PC-3 (cell line): ENCODE results near the gene BAIAP2L2. TPM values are rescaled to one million over a fixed set of nuclear protein-coding genes. Genes with fewer than 3 reads are reported as not detected.

Experiments
- ATAC-seq: fragments of 200-7000 bp; cut with Tn5 transposase; 2 replicates; pipeline ENCODE4 v1.9.1; 2020; ENCODE audit warnings: mild to moderate bottlenecking, moderate library complexity
- BruUV-seq: library from RNA; stranded (reverse); fragments of 400-500 nt; replicated peaks from 2 replicates; lab custom pipeline; 2021; lab: Mats Ljungman, UMichigan
- CTCF ChIA-PET: fragments of 300-600 bp; sonication (Branson Sonifier 250); formaldehyde crosslinking; loops from one replicate; lab custom pipeline; 2022; ENCODE audit warnings: antibody characterized with exemption; lab: Charles Lee
- POLR2A ChIA-PET: fragments of 300-600 bp; sonication (Branson Sonifier 250); formaldehyde crosslinking; loops from one replicate; lab custom pipeline; 2022; ENCODE audit warnings: antibody characterized with exemption; ENCODE audit not compliant: unreplicated experiment; lab: Charles Lee
- DNase-seq: peaks from one replicate; pipeline ENCODE4 v3.0.0-alpha.2; 2015
- H2AFZ ChIP-seq: fragments of 300-600 bp; sonication (generic); 2 replicates; pipeline ENCODE4 v1.6.0; 2016; ENCODE audit warnings: antibody characterized with exemption, low read length
- H3F3A ChIP-seq: fragments of 300-600 bp; sonication (generic); one replicate; pipeline ENCODE4 v1.6.0; 2017; ENCODE audit warnings: antibody characterized with exemption, low read length, control low read depth, mild to moderate bottlenecking; ENCODE audit not compliant: unreplicated experiment
- H3K27ac ChIP-seq: fragments of 300-600 bp; sonication (generic); 2 replicates; pipeline ENCODE4 v1.5.1; 2016; ENCODE audit warnings: mild to moderate bottlenecking, low read length
- H3K27me3 ChIP-seq: fragments of 300-600 bp; sonication (generic); 2 replicates; pipeline ENCODE4 v1.6.1; 2016; ENCODE audit warnings: low read length, mixed read lengths
- H3K36me3 ChIP-seq: fragments of 300-600 bp; sonication (generic); 2 replicates; pipeline ENCODE4 v1.6.1; 2016; ENCODE audit warnings: low read depth, mixed run types, low read length, mixed read lengths
- H3K4me1 ChIP-seq: fragments of 300-600 bp; sonication (generic); 2 replicates; pipeline ENCODE4 v1.5.1; 2016; ENCODE audit warnings: low read length; ENCODE audit not compliant: insufficient read depth
- H3K4me2 ChIP-seq: fragments of 300-600 bp; sonication (generic); 2 replicates; pipeline ENCODE4 v1.6.0; 2016; ENCODE audit warnings: low read length
- H3K4me3 ChIP-seq: fragments of 300-600 bp; sonication (generic); 2 replicates; pipeline ENCODE4 v1.5.1; 2016; ENCODE audit warnings: mild to moderate bottlenecking, low read length, mixed read lengths
- H3K79me2 ChIP-seq: fragments of 300-600 bp; sonication (generic); 2 replicates; pipeline ENCODE4 v1.6.1; 2017; ENCODE audit warnings: low read length, mixed read lengths
- H3K9ac ChIP-seq: fragments of 300-600 bp; sonication (generic); 2 replicates; pipeline ENCODE4 v1.6.0; 2016; ENCODE audit warnings: mild to moderate bottlenecking, low read length
- H3K9me2 ChIP-seq: fragments of 300-600 bp; sonication (generic); replicated peaks from 2 replicates; pipeline ENCODE4 v1.6.1; 2016; ENCODE audit warnings: mixed run types, low read length, mixed read lengths
- H3K9me3 ChIP-seq: fragments of 300-600 bp; sonication (generic); 2 replicates; pipeline ENCODE4 v1.6.1; 2016; ENCODE audit warnings: low read length, mixed read lengths
- H4K20me1 ChIP-seq: fragments of 300-600 bp; sonication (generic); 2 replicates; pipeline ENCODE4 v1.6.1; 2016; ENCODE audit warnings: low read length, mixed read lengths
- EZH2 ChIP-seq: fragments of 300-600 bp; sonication (generic); IDR thresholded peaks from one replicate; pipeline ENCODE4 v1.6.1; 2017; ENCODE audit warnings: antibody characterized with exemption, mild to moderate bottlenecking, low read length; ENCODE audit not compliant: unreplicated experiment
- EZH2phosphoT487 ChIP-seq: fragments of 300-600 bp; sonication (generic); IDR thresholded peaks from 2 replicates; pipeline ENCODE4 v1.6.1; 2018; ENCODE audit warnings: mild to moderate bottlenecking, antibody characterized with exemption, low read length, borderline replicate concordance
- intact Hi-C: fragments of 100-400 bp; cut with micrococcal nuclease; formaldehyde crosslinking; loops from 2 replicates; pipeline ENCODE4 v1.9.0; 2023
- total RNA-seq: library from RNA; depleted of rRNA; stranded (reverse); fragments of >200 nt; gene quantifications from 2 replicates; pipeline ENCODE4 v1.2.3, GENCODE V29; 2014
- TF ChIP-seq, protein P1 (sequence below): fragments of 300-600 bp; sonication (generic); conservative IDR thresholded peaks from 2 replicates; pipeline ENCODE4 v1.5.1; 2017; ENCODE audit warnings: antibody characterized with exemption, low read depth, mild to moderate bottlenecking, low read length

BAIAP2L2 gene
- total RNA-seq, 1 experiment from 2014 or later: 0.80 TPM

GRCh38 chr22:38074181-38075104, 36.0 kb downstream of the BAIAP2L2 start:
- Histone ChIP-seq H3K79me2 (no peaks in the 10 kb centered on the region), H3F3A (no peaks in the 10 kb centered on the region), H3K4me3 (no peak overlapping the region), H3K27me3 (no peaks in the 10 kb centered on the region), H3K9me2 (no peaks in the 10 kb centered on the region), H3K36me3 (no peaks in the 10 kb centered on the region), H3K9ac (no peak overlapping the region), H3K27ac (no peak overlapping the region), H2AFZ (no peak overlapping the region), H3K4me1 (no peaks in the 10 kb centered on the region), H3K9me3 (no peaks in the 10 kb centered on the region), H3K4me2 (no peak overlapping the region), H4K20me1 (no peaks in the 10 kb centered on the region)
- ChIA-PET CTCF (no interaction called here), POLR2A (no interaction called here)
- intact Hi-C loops: no loop called here
- DNase-seq: no peak
- TF ChIP-seq EZH2phosphoT487: no peak
- no peak for ATAC-seq
- TSS peak; percentile 9 for BruUV-seq

DNA sequence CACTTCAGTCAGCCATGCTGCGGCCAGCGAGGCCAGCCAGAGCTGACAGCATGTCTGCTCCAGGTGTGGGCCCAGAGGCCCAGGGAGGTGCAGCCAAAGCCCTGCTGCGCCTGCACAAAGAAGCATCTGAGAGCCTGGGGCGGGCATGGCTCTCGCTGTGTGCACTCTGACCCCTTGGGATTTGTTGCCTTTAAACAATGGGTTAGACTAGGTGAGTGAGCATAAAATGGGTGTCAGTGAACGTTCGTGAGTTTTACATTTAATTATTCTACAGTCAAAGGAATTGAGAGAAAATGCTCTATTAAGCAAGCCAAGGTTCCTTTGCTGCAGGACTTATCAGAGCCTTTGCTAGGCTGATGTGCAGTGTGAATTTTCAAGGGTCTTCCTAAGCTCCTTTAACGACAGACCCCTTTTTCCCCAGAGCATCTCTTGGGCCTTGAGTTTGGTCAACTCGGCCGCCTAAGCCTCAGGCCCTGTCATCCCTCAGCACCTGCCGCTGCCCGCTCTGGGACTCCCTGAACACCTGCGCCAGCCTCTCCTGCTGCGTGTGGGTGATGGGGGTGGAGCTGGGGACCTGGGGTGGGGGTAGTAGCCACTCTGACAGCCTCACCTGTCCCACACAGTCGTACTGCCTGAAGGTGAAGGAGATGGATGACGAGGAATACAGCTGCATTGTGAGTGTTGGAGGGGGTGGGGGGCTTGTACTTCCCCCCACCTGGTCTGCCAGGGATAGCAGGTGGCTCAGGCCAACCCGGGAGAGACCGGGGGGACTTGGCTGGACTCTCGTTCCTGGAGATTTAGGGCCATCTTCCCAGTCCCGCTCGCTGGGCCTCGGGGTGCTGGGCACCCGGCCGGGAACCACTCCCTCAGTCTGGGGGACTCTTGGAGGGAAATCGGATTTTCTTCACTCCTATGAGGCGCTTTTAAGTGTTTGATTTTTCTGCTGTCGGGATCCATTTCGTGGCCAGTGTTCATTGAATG, 37.0 kb downstream of the BAIAP2L2 start:
- Histone ChIP-seq H2AFZ (no peak overlapping the region), H3K9ac (no peak overlapping the region), H4K20me1 (no peaks in the 10 kb centered on the region), H3F3A (no peaks in the 10 kb centered on the region), H3K36me3 (no peaks in the 10 kb centered on the region), H3K79me2 (no peaks in the 10 kb centered on the region), H3K4me3 (no peak overlapping the region), H3K9me3 (no peaks in the 10 kb centered on the region), H3K4me1 (no peaks in the 10 kb centered on the region), H3K9me2 (no peaks in the 10 kb centered on the region), H3K27ac (no peak overlapping the region), H3K27me3 (no peaks in the 10 kb centered on the region), H3K4me2 (no peak overlapping the region)
- ATAC-seq: no peak
- DNase-seq: no peak
- ChIA-PET POLR2A (no interaction called here), CTCF (no interaction called here)
- no peak for TF ChIP-seq EZH2
- TF ChIP-seq EZH2phosphoT487: no peak
- TF ChIP-seq, protein P1, sequence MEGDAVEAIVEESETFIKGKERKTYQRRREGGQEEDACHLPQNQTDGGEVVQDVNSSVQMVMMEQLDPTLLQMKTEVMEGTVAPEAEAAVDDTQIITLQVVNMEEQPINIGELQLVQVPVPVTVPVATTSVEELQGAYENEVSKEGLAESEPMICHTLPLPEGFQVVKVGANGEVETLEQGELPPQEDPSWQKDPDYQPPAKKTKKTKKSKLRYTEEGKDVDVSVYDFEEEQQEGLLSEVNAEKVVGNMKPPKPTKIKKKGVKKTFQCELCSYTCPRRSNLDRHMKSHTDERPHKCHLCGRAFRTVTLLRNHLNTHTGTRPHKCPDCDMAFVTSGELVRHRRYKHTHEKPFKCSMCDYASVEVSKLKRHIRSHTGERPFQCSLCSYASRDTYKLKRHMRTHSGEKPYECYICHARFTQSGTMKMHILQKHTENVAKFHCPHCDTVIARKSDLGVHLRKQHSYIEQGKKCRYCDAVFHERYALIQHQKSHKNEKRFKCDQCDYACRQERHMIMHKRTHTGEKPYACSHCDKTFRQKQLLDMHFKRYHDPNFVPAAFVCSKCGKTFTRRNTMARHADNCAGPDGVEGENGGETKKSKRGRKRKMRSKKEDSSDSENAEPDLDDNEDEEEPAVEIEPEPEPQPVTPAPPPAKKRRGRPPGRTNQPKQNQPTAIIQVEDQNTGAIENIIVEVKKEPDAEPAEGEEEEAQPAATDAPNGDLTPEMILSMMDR: no peak
- intact Hi-C loops: no loop called here
- BruUV-seq: no TSS peak

DNA sequence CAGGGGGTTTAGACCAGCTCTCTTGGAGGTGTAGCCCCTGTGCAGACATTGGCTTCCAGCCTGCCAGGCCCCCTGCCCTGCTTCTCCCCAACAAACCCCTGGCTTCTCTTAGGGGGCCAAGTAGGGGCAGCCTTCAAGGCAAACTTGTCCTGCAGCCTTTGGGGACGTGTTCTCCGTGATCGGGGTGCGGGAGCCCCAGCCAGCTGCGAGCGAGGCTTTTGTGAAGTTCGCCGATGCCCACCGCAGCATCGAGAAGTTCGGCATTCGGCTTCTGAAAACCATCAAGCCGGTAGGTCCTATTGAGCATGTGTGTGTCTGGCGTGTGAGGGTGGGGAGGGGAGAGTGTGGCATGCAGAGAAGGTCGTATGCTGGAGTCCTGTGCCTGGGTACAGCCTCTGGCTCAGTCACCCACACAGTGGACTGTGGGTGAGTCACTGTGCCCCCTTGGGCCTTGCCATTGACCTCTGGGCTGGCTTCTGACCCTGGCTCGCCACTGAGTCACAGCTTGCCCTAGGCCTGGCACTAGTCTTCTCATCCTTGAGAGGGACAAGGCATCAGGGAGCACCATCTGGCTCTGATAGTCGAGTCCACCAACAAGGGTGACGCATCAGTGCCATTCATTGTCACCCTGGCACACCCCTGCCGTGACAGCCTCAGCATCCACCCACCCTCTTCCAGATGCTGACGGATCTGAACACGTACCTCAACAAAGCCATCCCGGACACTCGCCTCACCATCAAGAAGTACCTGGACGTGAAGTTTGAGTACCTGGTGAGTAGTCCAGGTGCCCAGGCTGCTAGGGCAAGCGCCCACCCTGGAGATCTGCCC, 37.9 kb downstream of the BAIAP2L2 start:
- Histone ChIP-seq H3K4me3 (no peak overlapping the region), H3K4me1 (no peaks in the 10 kb centered on the region), H3K27ac (no peak overlapping the region), H3F3A (no peaks in the 10 kb centered on the region), H3K4me2 (no peak overlapping the region), H3K9ac (no peak overlapping the region), H3K79me2 (no peaks in the 10 kb centered on the region), H3K9me2 (no peaks in the 10 kb centered on the region), H3K36me3 (no peaks in the 10 kb centered on the region), H4K20me1 (no peaks in the 10 kb centered on the region), H3K9me3 (no peaks in the 10 kb centered on the region), H2AFZ (no peak overlapping the region), H3K27me3 (no peaks in the 10 kb centered on the region)
- TF ChIP-seq EZH2 (no peak), EZH2phosphoT487 (no peak)
- TF ChIP-seq, protein P1: no peak
- intact Hi-C loops: no loop called here
- DNase-seq (no peak), ATAC-seq (no peak)
- POLR2A ChIA-PET: no interaction called here
- no TSS peak for BruUV-seq
- CTCF ChIA-PET: no interaction called here
